BLaER1 treated with 17β-estradiol and CSF1 and Interleukin-3, amounts not matched to agents 10 nM and 100 nM (cell line): ENCODE measurements around the gene ADGRB3.

ENCODE experiments used
- H3K27ac ChIP-seq, 11 experiments: shearing (Covaris generic); formaldehyde crosslinking; 2 replicates each; pipeline ENCODE4 v1.8.1; 2022
- H3K27me3 ChIP-seq, 11 experiments: shearing (Covaris generic); formaldehyde crosslinking; 2 replicates each; pipeline ENCODE4 v1.8.1; 2022
- H3K36me3 ChIP-seq, 11 experiments: shearing (Covaris generic); formaldehyde crosslinking; 2 replicates each; pipeline ENCODE4 v1.8.1; 2022
- H3K4me1 ChIP-seq, 10 experiments: shearing (Covaris generic); formaldehyde crosslinking; 2 replicates each; pipeline ENCODE4 v1.8.1; 2022
- H3K4me2 ChIP-seq, 11 experiments: shearing (Covaris generic); formaldehyde crosslinking; 2 replicates each; pipeline ENCODE4 v1.8.1; 2022
- H3K4me3 ChIP-seq, 10 experiments: shearing (Covaris generic); formaldehyde crosslinking; 2 replicates each; pipeline ENCODE4 v1.8.1; 2022
- H3K9ac ChIP-seq, 11 experiments: shearing (Covaris generic); formaldehyde crosslinking; 2 replicates each; pipeline ENCODE4 v1.8.1; 2022
- H3K9me3 ChIP-seq, 11 experiments: shearing (Covaris generic); formaldehyde crosslinking; replicated peaks in 1 of 11; 2 replicates each; pipeline ENCODE4 v1.8.1; 2022
- H4K20me1 ChIP-seq, 11 experiments: shearing (Covaris generic); formaldehyde crosslinking; 2 replicates each; pipeline ENCODE4 v1.8.1; 2022
- Cebpa-rat ChIP-seq, 11 experiments: shearing (Covaris generic); IDR thresholded peaks; 2 replicates each; pipeline ENCODE4 v1.8.1; 2022

The ADGRB3 gene

GRCh38 chr6:68993911-68994310 lies 358.8 kb downstream of the ADGRB3 start:
- TF ChIP-seq Cebpa-rat (IDR thresholded peaks at IDR 0.05) = no peak
- H4K20me1 ChIP-seq = no peaks in the 10 kb centered on the region
- no peak overlapping the region for H3K4me2 ChIP-seq
- no peak overlapping the region for H3K9ac ChIP-seq
- no peaks in the 10 kb centered on the region for H3K4me1 ChIP-seq
- H3K9me3 ChIP-seq = no peaks in the 10 kb centered on the region
- H3K27me3 ChIP-seq = no peaks in the 10 kb centered on the region
- H3K4me3 ChIP-seq = no peak overlapping the region
- no peaks in the 10 kb centered on the region for H3K36me3 ChIP-seq
- no peak overlapping the region for H3K27ac ChIP-seq

GRCh38 chr6:68994521-68994920 lies 359.4 kb downstream of the ADGRB3 start:
- H3K4me1 ChIP-seq = no peaks in the 10 kb centered on the region
- H3K27me3 ChIP-seq = no peaks in the 10 kb centered on the region
- H3K36me3 ChIP-seq = no peaks in the 10 kb centered on the region
- TF ChIP-seq Cebpa-rat (IDR thresholded peaks at IDR 0.05) = no peak
- no peak overlapping the region for H3K4me2 ChIP-seq
- no peaks in the 10 kb centered on the region for H4K20me1 ChIP-seq
- no peaks in the 10 kb centered on the region for H3K9me3 ChIP-seq
- H3K4me3 ChIP-seq = no peak overlapping the region
- no peak overlapping the region for H3K9ac ChIP-seq
- no peak overlapping the region for H3K27ac ChIP-seq

GRCh38 chr6:69005199-69005598 lies 370.1 kb downstream of the ADGRB3 start:
- no peak overlapping the region for H3K4me3 ChIP-seq
- no peaks in the 10 kb centered on the region for H3K9me3 ChIP-seq
- H3K4me1 ChIP-seq = no peaks in the 10 kb centered on the region
- no peak for TF ChIP-seq Cebpa-rat (IDR thresholded peaks at IDR 0.05)
- no peaks in the 10 kb centered on the region for H4K20me1 ChIP-seq
- H3K27me3 ChIP-seq = no peaks in the 10 kb centered on the region
- H3K36me3 ChIP-seq = no peaks in the 10 kb centered on the region
- no peak overlapping the region for H3K9ac ChIP-seq
- H3K4me2 ChIP-seq = no peak overlapping the region
- no peak overlapping the region for H3K27ac ChIP-seq

GRCh38 chr6:69007781-69008180 lies 372.7 kb downstream of the ADGRB3 start:
- Histone ChIP-seq H3K4me3 (no peak overlapping the region), H3K27ac (no peak overlapping the region), H3K9ac (no peak overlapping the region), H3K4me1 (no peaks in the 10 kb centered on the region), H3K9me3 (no peaks in the 10 kb centered on the region), H3K27me3 (no peaks in the 10 kb centered on the region), H3K36me3 (no peaks in the 10 kb centered on the region), H4K20me1 (no peaks in the 10 kb centered on the region), H3K4me2 (no peak overlapping the region)
- TF ChIP-seq Cebpa-rat (IDR thresholded peaks at IDR 0.05) = no peak

- Histone ChIP-seq H3K4me3 (no peak overlapping the region), H4K20me1 (no peaks in the 10 kb centered on the region), H3K9ac (no peak overlapping the region), H3K36me3 (no peaks in the 10 kb centered on the region), H3K27ac (no peak overlapping the region), H3K4me2 (no peak overlapping the region), H3K9me3 (no peaks in the 10 kb centered on the region), H3K27me3 (no peaks in the 10 kb centered on the region), H3K4me1 (no peaks in the 10 kb centered on the region)
- TF ChIP-seq Cebpa-rat (IDR thresholded peaks at IDR 0.05) = no peak
Measured at GRCh38 chr6:69012211-69012610, 377.1 kb downstream of the ADGRB3 start.

GRCh38 chr6:69012876-69013275 lies 377.8 kb downstream of the ADGRB3 start:
- Histone ChIP-seq H3K9ac (no peak overlapping the region), H3K27me3 (no peaks in the 10 kb centered on the region), H3K36me3 (no peaks in the 10 kb centered on the region), H3K27ac (no peak overlapping the region), H3K4me3 (no peak overlapping the region), H3K4me2 (no peak overlapping the region), H3K4me1 (no peaks in the 10 kb centered on the region), H4K20me1 (no peaks in the 10 kb centered on the region), H3K9me3 (no peaks in the 10 kb centered on the region)
- no peak for TF ChIP-seq Cebpa-rat (IDR thresholded peaks at IDR 0.05)

GRCh38 chr6:69018906-69019305 lies 383.8 kb downstream of the ADGRB3 start:
- Histone ChIP-seq H3K9me3 (no peaks in the 10 kb centered on the region), H3K9ac (no peak overlapping the region), H3K4me1 (no peaks in the 10 kb centered on the region), H3K4me2 (no peak overlapping the region), H3K36me3 (no peaks in the 10 kb centered on the region), H4K20me1 (no peaks in the 10 kb centered on the region), H3K4me3 (no peak overlapping the region), H3K27ac (no peak overlapping the region), H3K27me3 (no peaks in the 10 kb centered on the region)
- TF ChIP-seq Cebpa-rat (IDR thresholded peaks at IDR 0.05) = no peak

GRCh38 chr6:69019832-69020231 lies 384.8 kb downstream of the ADGRB3 start:
- no peaks in the 10 kb centered on the region for H3K27me3 ChIP-seq
- H3K4me1 ChIP-seq = no peaks in the 10 kb centered on the region
- no peaks in the 10 kb centered on the region for H3K9me3 ChIP-seq
- H3K9ac ChIP-seq = no peak overlapping the region
- no peaks in the 10 kb centered on the region for H3K36me3 ChIP-seq
- no peak overlapping the region for H3K27ac ChIP-seq
- no peak overlapping the region for H3K4me3 ChIP-seq
- H4K20me1 ChIP-seq = no peaks in the 10 kb centered on the region
- no peak for TF ChIP-seq Cebpa-rat (IDR thresholded peaks at IDR 0.05)
- no peak overlapping the region for H3K4me2 ChIP-seq

- Histone ChIP-seq H3K4me2 (no peak overlapping the region), H3K4me1 (peaks cover 0 to 18% (median 5%) of the 10 kb centered on the region in 10 experiments; a peak in 10 of 20 replicates), H3K9ac (no peak overlapping the region), H3K4me3 (no peak overlapping the region), H3K27me3 (no peaks in the 10 kb centered on the region), H4K20me1 (no peaks in the 10 kb centered on the region), H3K27ac (no peak overlapping the region), H3K36me3 (no peaks in the 10 kb centered on the region), H3K9me3 (no peaks in the 10 kb centered on the region)
- TF ChIP-seq Cebpa-rat (IDR thresholded peaks at IDR 0.05) = no peak
Measured at GRCh38 chr6:69022993-69023392, 387.9 kb downstream of the ADGRB3 start.

GRCh38 chr6:69026243-69026642 lies 391.2 kb downstream of the ADGRB3 start:
- Histone ChIP-seq H3K36me3 (no peaks in the 10 kb centered on the region), H4K20me1 (no peaks in the 10 kb centered on the region), H3K27me3 (no peaks in the 10 kb centered on the region), H3K27ac (peak overlapping the region in 2 of 11 experiments; percentile 35 to 36; a peak in 2 of 22 replicates), H3K9ac (no peak overlapping the region), H3K4me2 (peak overlapping the region in 5 of 11 experiments; percentile 31 to 68 (median 43); a peak in 10 of 22 replicates), H3K4me3 (no peak overlapping the region), H3K4me1 (peaks cover 0 to 18% (median 5%) of the 10 kb centered on the region in 10 experiments; a peak in 10 of 20 replicates), H3K9me3 (no peaks in the 10 kb centered on the region)
- no peak for TF ChIP-seq Cebpa-rat (IDR thresholded peaks at IDR 0.05)
